Fibroblast of lung (primary cell): Measurements from ENCODE around the gene HIPK2. TPM values are rescaled to one million over a fixed set of nuclear protein-coding genes. Genes with fewer than 3 reads are reported as not detected.

Source experiments
- DNase-seq, 2 donors: peaks; one replicate each; pipeline versions ENCODE4 v3.0.0 to v3.0.0-alpha.2; 2010; ENCODE audit warnings: low read depth in 2 of 2
- H2AFZ ChIP-seq: 2 replicates; pipeline ENCODE4 v1.5.1; 2012; ENCODE audit warnings: low read length, control low read depth, inconsistent platforms
- H3K27ac ChIP-seq: 2 replicates; pipeline ENCODE4 v1.5.1; 2011; ENCODE audit warnings: low read length, control low read depth; ENCODE audit not compliant: insufficient read depth
- H3K27me3 ChIP-seq: 2 replicates; pipeline ENCODE4 v1.5.1; 2011; ENCODE audit warnings: mild to moderate bottlenecking, low read length; ENCODE audit not compliant: control insufficient read depth, insufficient read depth
- H3K36me3 ChIP-seq: 2 replicates; pipeline ENCODE4 v1.5.1; 2011; ENCODE audit warnings: low read length; ENCODE audit not compliant: control insufficient read depth, insufficient read depth
- H3K4me1 ChIP-seq: 2 replicates; pipeline ENCODE4 v1.5.1; 2011; ENCODE audit warnings: low read length; ENCODE audit not compliant: control insufficient read depth, insufficient read depth; ENCODE audit errors: extremely low read depth
- H3K4me2 ChIP-seq: 2 replicates; pipeline ENCODE4 v1.5.1; 2011; ENCODE audit warnings: low read length, control low read depth; ENCODE audit not compliant: insufficient read depth; ENCODE audit errors: extremely low read depth
- H3K4me3 ChIP-seq, 4 experiments: fragments of 200-600 bp in 1 of 4; sonication (generic) in 1 of 4; replicated peaks in 1 of 4; 2 replicates each; pipeline ENCODE4 v1.5.1; 2011 to 2016; ENCODE audit warnings: low read length in 4 of 4, low read depth in 3 of 4, mild to moderate bottlenecking in 3 of 4, control low read depth in 2 of 4, inconsistent platforms in 1 of 4, mixed read lengths in 1 of 4; ENCODE audit not compliant: insufficient read depth in 1 of 4; ENCODE audit errors: control extremely low read depth in 1 of 4
- H3K79me2 ChIP-seq: 2 replicates; pipeline ENCODE4 v1.5.1; 2012; ENCODE audit warnings: mild to moderate bottlenecking, low read length, inconsistent platforms; ENCODE audit not compliant: control insufficient read depth, insufficient read depth
- H3K9ac ChIP-seq: 2 replicates; pipeline ENCODE4 v1.5.1; 2011; ENCODE audit warnings: mild to moderate bottlenecking, low read length, control low read depth; ENCODE audit not compliant: insufficient read depth
- H3K9me3 ChIP-seq: 2 replicates; pipeline ENCODE4 v1.5.1; 2012; ENCODE audit warnings: low read depth, low read length; ENCODE audit not compliant: control insufficient read depth, insufficient read depth
- H4K20me1 ChIP-seq: 2 replicates; pipeline ENCODE4 v1.5.1; 2011; ENCODE audit warnings: low read length; ENCODE audit not compliant: control insufficient read depth, insufficient read depth; ENCODE audit errors: extremely low read depth
- EZH2 ChIP-seq: IDR thresholded peaks from 2 replicates; pipeline ENCODE4 v1.5.1; 2012; ENCODE audit warnings: low read length, control low read depth, mild to moderate bottlenecking; ENCODE audit errors: missing control alignments
- polyA plus RNA-seq, 2 donors: library from polyadenylated mRNA; depleted of rRNA in 1 of 2; stranded (reverse) in 1 of 2; unstranded in 1 of 2; fragments of >200 nt; gene quantifications; 2 replicates each; pipeline ENCODE4 v1.2.1, GENCODE V29; 2011 to 2012; ENCODE audit warnings: missing spikeins in 1 of 2
- total RNA-seq: library from RNA; depleted of rRNA; stranded (reverse); fragments of >200 nt; gene quantifications from 2 replicates; pipeline ENCODE4 v1.2.1, GENCODE V29; 2014
- TF ChIP-seq, protein P1 (sequence below), 2 donors: IDR thresholded peaks in 1 of 2; conservative IDR thresholded peaks in 1 of 2; 1 replicate in 1 of 2; 2 replicates in 1 of 2; pipeline ENCODE4 v1.5.1; 2011 to 2012; ENCODE audit warnings: low read length in 2 of 2, control low read depth in 1 of 2, inconsistent platforms in 1 of 2, low read depth in 1 of 2, mild to moderate bottlenecking in 1 of 2

HIPK2 gene
- total and polyA plus RNA-seq, 2 donors (not counting 1 experiment from before 2014, with no cell fraction given): 10.1 to 11.1 TPM

DNA sequence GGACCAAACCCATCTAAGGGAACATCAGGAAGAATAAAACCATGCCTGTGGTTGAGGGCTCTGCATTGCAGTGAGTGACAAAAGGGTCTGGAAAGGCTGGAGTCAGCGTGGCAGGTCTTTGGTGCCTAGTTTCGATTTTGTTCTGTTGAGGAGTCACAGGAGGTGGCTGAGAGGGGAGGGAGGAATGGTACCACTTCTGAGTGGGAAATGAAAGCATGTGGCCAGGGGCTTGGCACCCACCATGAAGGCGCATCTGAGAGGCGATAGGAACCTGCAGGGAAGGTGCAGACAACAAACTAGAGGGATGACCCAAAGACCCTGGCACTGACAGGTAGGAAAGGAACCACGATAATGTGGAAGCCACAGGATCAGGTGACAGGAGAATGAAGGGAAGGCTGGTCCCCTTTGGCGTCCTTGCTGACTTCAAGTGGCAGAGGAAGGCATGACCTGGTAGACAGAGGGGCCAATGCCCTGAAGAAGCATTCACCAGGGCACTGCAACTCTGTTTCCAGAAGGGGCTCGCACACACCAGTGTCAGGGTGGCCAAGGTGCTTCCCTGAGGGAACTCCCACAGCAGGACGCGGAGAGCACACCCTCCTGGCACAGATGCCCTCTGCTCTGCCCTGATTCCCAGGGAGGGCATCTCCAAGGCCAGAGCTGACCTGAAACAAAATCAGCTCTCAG lies 41.7 kb downstream of the HIPK2 start:
- no peaks in the 10 kb centered on the region for H3K9me3 ChIP-seq
- DNase-seq: no peak
- H4K20me1 ChIP-seq: no peaks in the 10 kb centered on the region
- no peaks in the 10 kb centered on the region for H3K27me3 ChIP-seq
- no peak overlapping the region for H3K9ac ChIP-seq
- H3K4me3 ChIP-seq: no peak overlapping the region
- no peaks in the 10 kb centered on the region for H3K36me3 ChIP-seq
- H2AFZ ChIP-seq: no peak overlapping the region
- H3K27ac ChIP-seq: no peak overlapping the region
- no peak for TF ChIP-seq EZH2
- TF ChIP-seq, protein P1, sequence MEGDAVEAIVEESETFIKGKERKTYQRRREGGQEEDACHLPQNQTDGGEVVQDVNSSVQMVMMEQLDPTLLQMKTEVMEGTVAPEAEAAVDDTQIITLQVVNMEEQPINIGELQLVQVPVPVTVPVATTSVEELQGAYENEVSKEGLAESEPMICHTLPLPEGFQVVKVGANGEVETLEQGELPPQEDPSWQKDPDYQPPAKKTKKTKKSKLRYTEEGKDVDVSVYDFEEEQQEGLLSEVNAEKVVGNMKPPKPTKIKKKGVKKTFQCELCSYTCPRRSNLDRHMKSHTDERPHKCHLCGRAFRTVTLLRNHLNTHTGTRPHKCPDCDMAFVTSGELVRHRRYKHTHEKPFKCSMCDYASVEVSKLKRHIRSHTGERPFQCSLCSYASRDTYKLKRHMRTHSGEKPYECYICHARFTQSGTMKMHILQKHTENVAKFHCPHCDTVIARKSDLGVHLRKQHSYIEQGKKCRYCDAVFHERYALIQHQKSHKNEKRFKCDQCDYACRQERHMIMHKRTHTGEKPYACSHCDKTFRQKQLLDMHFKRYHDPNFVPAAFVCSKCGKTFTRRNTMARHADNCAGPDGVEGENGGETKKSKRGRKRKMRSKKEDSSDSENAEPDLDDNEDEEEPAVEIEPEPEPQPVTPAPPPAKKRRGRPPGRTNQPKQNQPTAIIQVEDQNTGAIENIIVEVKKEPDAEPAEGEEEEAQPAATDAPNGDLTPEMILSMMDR (conservative IDR thresholded peaks at IDR 0.05 in 1 of 2, IDR thresholded peaks at IDR 0.05 in 1 of 2; ENCODE audit: low read depth in 1 of 2, low read length in 2 of 2): no peak
- no peak overlapping the region for H3K4me2 ChIP-seq
- peaks cover 30% of the 10 kb centered on the region for H3K4me1 ChIP-seq
- H3K79me2 ChIP-seq: peaks cover 68% of the 10 kb centered on the region

DNA sequence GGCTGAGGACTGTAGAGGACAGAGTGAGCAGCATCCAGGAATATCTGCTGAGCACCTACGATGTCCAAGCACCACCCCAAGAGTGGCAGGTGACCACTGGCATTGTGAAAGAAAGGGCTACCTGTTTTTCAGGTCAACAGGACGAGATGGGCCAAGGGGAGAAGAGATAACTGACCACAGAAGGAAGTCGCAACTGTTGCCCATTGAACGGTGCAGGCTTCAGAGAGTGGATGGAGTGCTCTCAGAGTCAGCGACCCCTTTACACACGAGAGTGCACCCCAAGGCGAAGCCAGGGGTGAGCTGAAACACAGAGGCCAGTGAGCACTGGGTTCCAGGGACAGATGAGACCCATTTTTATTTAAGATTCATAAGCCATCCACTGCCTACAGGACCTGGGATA lies 42.3 kb downstream of the HIPK2 start:
- DNase-seq: no peak
- Histone ChIP-seq H3K4me2 (no peak overlapping the region), H3K9me3 (no peaks in the 10 kb centered on the region), H3K36me3 (no peaks in the 10 kb centered on the region), H3K4me1 (peaks cover 35% of the 10 kb centered on the region), H3K79me2 (peaks cover 70% of the 10 kb centered on the region), H3K9ac (no peak overlapping the region), H4K20me1 (no peaks in the 10 kb centered on the region), H3K27me3 (no peaks in the 10 kb centered on the region), H3K27ac (peak overlapping the region; percentile 48), H3K4me3 (no peak overlapping the region), H2AFZ (no peak overlapping the region)
- TF ChIP-seq, protein P1 (conservative IDR thresholded peaks at IDR 0.05 in 1 of 2, IDR thresholded peaks at IDR 0.05 in 1 of 2; ENCODE audit: low read depth in 1 of 2, low read length in 2 of 2): no peak
- no peak for TF ChIP-seq EZH2

DNA sequence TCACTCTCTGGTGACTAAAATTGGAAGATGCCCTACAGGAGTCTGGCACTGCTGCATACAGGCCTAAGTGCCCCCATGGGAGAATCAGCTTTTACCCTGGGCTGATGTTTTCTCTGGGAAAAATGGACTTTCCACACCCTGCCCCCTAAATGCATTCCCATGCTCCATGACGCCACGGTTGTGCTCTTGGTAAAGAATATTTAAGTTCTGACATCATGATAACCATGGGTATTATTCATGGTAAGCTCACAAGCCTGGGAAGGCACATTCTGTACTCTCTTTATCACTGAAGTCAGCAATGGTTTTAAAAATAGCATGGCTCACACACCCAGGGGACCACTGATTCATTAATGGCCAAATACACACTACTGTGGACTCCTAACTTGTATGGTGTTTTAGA lies 43.4 kb downstream of the HIPK2 start:
- Histone ChIP-seq H3K4me2 (no peak overlapping the region), H3K4me1 (peaks cover 35% of the 10 kb centered on the region), H3K27ac (peak overlapping the region; percentile 70), H3K4me3 (no peak overlapping the region), H3K27me3 (no peaks in the 10 kb centered on the region), H3K79me2 (peaks cover 68% of the 10 kb centered on the region), H3K9me3 (no peaks in the 10 kb centered on the region), H3K36me3 (no peaks in the 10 kb centered on the region), H3K9ac (no peak overlapping the region), H4K20me1 (no peaks in the 10 kb centered on the region), H2AFZ (no peak overlapping the region)
- TF ChIP-seq EZH2: no peak
- peak; percentile 89 to 100 for DNase-seq
